Erythroblast (primary cell): ENCODE data around the gene EHMT1.

ENCODE experiments used
- GATA1 ChIP-seq: IDR thresholded peaks from 2 replicates; pipeline ENCODE4 v1.6.1; 2011; ENCODE audit warnings: low read depth, mild to moderate bottlenecking, control low read depth, low read length, moderate library complexity
- POLR2A ChIP-seq: IDR thresholded peaks from 2 replicates; pipeline ENCODE4 v1.6.1; 2011; ENCODE audit warnings: mild to moderate bottlenecking, low read length

GRCh38 chr9:137603879-137604278 is 14.9 kb upstream of the EHMT1 start:
- no peak for TF ChIP-seq POLR2A
- no peak for TF ChIP-seq GATA1
